ENCODE results near the gene WDR38.
"Not testable (repeated sequence)": the region's sequence is repeated elsewhere in the genome, so short reads cannot be mapped to it uniquely, and the experiment has no call there.

WDR38 gene

GRCh38 chr9:124834591-124834990, 18.7 kb upstream of the WDR38 start:
- DNase-seq (ENCODE audit: low read depth): no peak

- no peak for DNase-seq (ENCODE audit: low read depth)
Measured at GRCh38 chr9:124835026-124835557, 18.2 kb upstream of the WDR38 start.

GRCh38 chr9:124838132-124838531, 15.1 kb upstream of the WDR38 start:
- DNase-seq (ENCODE audit: low read depth): not testable (repeated sequence)

- DNase-seq (ENCODE audit: low read depth): not testable (repeated sequence)
Measured at GRCh38 chr9:124838567-124839275, 14.5 kb upstream of the WDR38 start.

GRCh38 chr9:124839612-124840299, 13.5 kb upstream of the WDR38 start:
- no peak for DNase-seq (ENCODE audit: low read depth)

- no peak for DNase-seq (ENCODE audit: low read depth)
Measured at GRCh38 chr9:124840300-124840833, 12.9 kb upstream of the WDR38 start.

GRCh38 chr9:124841075-124841821, 12.0 kb upstream of the WDR38 start:
- no peak for DNase-seq (ENCODE audit: low read depth)

- no peak for DNase-seq (ENCODE audit: low read depth)
Measured at GRCh38 chr9:124843456-124844034, 9.7 kb upstream of the WDR38 start.

- DNase-seq (ENCODE audit: low read depth): no peak
Measured at GRCh38 chr9:124844291-124844690, 9.0 kb upstream of the WDR38 start.

GRCh38 chr9:124846467-124846866, 6.8 kb upstream of the WDR38 start:
- not testable (repeated sequence) for DNase-seq (ENCODE audit: low read depth)

GRCh38 chr9:124846969-124847368, 6.3 kb upstream of the WDR38 start:
- no peak for DNase-seq (ENCODE audit: low read depth)

GRCh38 chr9:124849801-124850200, 3.5 kb upstream of the WDR38 start:
- no peak for DNase-seq (ENCODE audit: low read depth)

- no peak for DNase-seq (ENCODE audit: low read depth)
Measured at GRCh38 chr9:124852121-124852828, 985 bp upstream of the WDR38 start.

GRCh38 chr9:124853605-124854143, 414 bp downstream of the WDR38 start:
- DNase-seq (ENCODE audit: low read depth): no peak

GRCh38 chr9:124854161-124854560, 901 bp downstream of the WDR38 start:
- DNase-seq (ENCODE audit: low read depth): no peak

- DNase-seq (ENCODE audit: low read depth): no peak
Measured at GRCh38 chr9:124854822-124855221, 1.6 kb downstream of the WDR38 start.

GRCh38 chr9:124855566-124855943, 2.3 kb downstream of the WDR38 start:
- DNase-seq (ENCODE audit: low read depth): no peak

GRCh38 chr9:124855944-124856765, 2.9 kb downstream of the WDR38 start:
- no peak for DNase-seq (ENCODE audit: low read depth)

- no peak for DNase-seq (ENCODE audit: low read depth)
Measured at GRCh38 chr9:124857533-124858162, 4.4 kb downstream of the WDR38 start.
